GM19240 (cell line): ENCODE measurements around the gene PTPRU.

Source experiments
- DNase-seq: peaks from one replicate; pipeline ENCODE4 v3.0.0; 2011; ENCODE audit warnings: low spot score; ENCODE audit not compliant: insufficient read length

The PTPRU gene

DNA sequence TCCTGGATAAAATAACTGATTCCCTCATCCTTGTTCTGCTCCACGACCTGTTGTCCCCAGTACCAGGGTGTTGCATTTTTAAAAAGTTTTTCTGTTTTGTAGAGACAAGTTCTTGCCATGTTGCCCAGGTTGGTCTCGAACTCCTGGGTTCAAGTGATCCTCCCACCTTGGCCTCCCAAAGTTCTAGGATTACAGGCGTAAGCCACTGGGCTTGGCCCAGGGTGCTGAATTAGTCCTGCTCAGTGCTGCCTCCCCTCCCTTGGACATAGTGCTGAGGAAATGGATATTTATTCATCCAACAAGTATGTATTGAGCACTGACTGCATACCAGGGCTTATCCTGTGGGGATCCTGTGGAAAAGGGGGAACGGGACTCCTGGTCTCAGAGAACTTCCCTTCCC, 126.4 kb downstream of the PTPRU start:
- DNase-seq = no peak

DNA sequence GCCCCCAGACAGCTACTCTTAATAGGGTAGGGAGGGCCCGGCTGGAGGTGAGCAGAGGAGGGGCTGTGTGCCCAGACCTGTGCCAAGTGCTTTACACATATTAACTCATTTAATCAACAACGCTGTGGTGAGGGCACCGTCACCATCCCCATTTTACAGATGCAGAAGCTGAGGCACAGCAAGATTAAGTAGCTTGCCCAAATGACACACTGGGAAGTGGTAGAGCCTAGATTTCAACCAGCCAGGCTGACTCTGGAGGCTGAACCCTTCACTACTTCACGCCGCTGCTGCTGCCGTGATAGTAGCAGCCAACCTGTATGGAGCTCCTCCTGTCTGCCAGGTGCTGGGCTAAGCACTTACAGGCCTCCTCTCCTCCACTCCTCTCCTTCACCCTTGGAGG, 127.2 kb downstream of the PTPRU start:
- no peak for DNase-seq

DNA sequence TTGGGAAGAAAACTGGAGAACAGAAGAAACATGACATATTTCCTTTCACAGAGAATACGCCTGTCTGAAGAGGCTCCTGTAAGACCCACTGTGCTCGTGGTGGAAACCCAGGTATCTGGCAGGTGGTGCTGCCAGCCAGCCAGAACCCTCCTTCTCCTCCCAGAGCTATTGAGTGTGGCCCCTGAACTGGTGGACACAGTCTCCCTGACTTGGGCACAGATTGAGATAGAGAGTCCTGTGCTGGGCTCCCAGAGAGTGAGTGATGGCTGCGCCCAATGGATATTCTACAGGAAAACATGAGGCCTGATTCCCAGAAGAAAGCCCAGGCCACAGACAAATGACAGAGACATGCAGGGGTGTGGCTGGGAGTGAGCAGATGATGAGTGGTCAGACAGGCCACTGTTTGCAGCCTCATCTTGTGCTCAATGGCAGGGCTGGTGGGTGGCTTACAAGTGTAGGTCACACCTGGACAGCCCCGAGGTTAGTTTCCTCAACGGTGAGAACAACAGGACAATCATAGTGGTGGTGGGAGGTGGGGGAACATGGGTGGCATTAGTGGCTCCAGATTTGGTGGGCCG, 127.9 kb downstream of the PTPRU start:
- no peak for DNase-seq

DNA sequence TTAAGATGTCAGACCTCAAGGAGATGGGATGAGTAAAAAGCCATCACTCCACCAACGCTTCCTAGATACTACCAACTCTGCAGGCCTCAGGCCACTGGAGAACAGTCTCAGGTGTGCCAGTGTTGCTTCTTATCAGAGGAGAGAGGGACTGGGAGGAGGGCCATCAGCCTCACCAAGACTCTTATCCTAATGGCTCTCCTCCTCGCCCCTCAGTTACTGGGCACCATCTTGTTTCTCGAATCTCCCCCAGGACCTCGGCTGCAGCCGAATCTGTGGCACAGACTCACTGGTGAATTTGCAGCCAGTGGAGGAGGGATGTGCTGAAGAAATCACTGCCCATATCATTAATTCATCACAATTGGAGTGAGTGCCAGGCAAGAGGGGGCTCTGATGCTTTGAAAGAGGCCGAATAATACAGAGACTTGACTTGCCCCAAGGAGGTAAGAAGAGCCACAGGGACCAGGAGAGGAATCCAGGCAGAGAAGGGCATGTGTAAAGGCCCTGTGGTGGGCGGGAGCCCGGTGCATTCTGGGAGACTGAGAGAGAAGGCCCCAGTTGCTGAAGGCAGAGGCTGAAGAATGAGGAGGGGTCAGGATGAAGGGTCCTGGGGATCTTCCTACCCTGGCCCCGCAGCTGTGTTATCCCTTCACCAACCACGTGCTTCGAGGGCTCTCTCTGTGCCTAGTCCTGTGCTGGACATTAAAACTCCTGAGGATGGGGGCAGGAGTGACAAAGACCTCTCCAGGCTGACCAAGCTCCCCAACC, 129.8 kb downstream of the PTPRU start:
- DNase-seq = no peak

DNA sequence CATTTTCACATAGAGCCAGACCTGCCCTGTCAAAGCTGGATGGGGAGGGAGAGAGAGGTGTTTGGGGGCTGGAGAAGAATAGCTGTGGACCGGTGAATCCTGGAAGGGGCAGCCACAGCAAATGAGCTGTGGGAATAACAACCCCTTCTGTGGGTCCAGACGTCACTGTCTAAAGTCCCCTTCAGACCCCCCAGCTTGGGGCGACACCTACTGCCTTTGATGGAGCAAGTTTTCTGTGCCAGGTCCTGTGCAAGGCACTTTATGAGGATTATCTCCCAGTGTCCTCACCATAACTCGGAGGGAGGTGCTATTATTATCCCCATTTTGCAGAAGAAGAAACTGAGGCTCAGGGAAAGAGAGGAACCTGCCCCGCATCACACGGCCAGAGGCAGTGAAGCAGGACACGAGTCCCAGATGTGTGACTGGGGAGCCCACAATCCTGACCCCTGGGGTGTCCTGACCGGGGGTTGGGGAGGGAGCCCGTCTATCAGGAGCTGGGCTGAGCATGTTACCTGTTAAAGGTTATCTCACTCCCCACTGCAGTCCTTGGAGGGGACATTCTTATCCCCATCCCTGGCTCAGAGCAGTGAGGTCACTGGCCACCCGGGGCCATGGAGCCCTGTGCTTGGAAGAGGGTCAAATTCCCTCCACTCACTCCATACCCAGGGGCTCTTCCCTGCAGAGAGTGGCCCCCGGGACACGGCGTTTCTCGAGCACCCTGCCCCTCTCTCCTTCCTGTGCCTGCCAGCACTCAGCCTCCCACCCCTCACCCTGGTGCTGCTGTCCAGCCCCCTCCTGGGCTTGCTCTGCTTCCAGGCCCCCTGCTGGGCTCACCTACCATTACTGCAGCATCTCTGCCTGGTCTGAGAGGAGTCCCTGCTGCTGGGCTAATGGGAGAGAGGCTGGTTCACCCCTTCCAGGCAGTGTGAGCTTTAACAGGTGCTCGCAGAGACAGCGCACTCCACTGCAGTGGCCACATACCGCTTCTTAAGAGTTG, 132.9 kb downstream of the PTPRU start:
- DNase-seq = no peak

DNA sequence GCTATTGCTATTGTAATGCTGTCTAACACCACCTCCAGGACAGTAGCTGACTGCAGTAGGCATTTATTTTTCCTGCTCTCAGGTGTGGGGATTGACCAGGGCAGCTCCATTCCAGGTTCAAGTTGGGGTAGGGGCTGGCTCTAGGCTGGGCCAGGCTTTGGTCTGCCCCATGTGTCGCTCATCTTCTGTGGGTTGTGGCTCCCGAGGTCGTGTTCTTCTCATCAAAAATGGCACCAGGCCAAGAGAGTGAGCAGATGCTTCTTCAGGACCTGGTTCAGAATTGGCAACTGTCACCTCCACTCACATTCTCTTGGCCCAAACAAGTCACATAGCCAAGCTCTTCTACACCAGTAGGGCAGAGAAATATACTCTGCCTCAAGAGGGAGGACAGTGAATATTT, 133.7 kb downstream of the PTPRU start:
- DNase-seq = no peak

DNA sequence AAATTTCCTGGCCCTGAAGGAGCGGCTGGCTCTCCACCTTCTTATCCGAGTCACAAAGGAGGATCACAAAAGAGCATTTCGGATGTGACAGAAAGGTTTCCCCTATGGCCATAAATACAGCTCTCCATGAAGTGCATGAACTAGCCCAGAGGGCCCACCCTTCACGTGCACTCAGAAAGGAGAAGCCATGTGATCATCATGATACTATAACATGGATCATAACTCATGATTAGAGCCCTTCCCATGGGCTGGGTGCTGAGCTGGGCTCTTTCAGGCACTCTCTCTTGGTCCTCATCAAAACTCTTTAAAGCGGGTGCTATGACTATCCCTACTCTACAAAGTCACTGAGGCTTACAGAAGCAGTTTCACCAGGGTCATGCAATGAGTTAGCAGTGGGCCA, 135.0 kb downstream of the PTPRU start:
- no peak for DNase-seq

DNA sequence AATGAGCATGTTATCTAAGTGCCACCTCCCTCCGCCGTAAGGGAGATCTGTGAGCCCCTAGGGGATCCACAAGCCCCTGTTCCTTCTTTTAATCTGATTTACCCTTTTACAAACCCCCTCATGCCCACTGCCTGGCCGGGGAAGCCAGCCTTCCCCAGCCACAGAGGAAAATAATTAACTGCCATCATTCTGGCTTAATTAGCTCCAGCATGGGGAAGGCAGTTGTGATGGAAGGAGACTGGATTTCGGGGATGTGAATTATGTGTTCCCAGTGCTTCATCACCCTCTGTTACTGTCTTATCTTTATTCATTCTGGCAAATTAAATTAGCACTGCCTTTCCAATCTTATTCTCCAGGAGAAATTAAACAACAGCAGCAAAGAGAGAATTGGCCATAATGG, 135.8 kb downstream of the PTPRU start:
- DNase-seq = no peak
